ENCODE data around the gene ITGA11.

ITGA11 gene

GRCh38 chr15:68286256-68286655 is 145.7 kb downstream of the ITGA11 start:
- no peak for DNase-seq

- no peak for DNase-seq
Observed at GRCh38 chr15:68285259-68285980, 146.5 kb downstream of the ITGA11 start.

GRCh38 chr15:68284616-68285258 is 147.2 kb downstream of the ITGA11 start:
- DNase-seq = no peak

GRCh38 chr15:68283401-68283800 is 148.6 kb downstream of the ITGA11 start:
- DNase-seq = no peak

GRCh38 chr15:68281008-68281407 is 151.0 kb downstream of the ITGA11 start:
- DNase-seq = no peak

GRCh38 chr15:68279779-68280753 is 151.9 kb downstream of the ITGA11 start:
- DNase-seq = no peak

GRCh38 chr15:68278595-68279405 is 153.2 kb downstream of the ITGA11 start:
- DNase-seq = no peak

- no peak for DNase-seq
Observed at GRCh38 chr15:68278345-68278594, 153.7 kb downstream of the ITGA11 start.

GRCh38 chr15:68277603-68278344 is 154.2 kb downstream of the ITGA11 start, which contains the start of gene FEM1B:
Gene FEM1B, plus strand, starts transcription at chr15:68277745. Its CDS starts 673 bp downstream, at chr15:68278418.
- DNase-seq = peak; percentile 99

- peak; percentile 93 for DNase-seq
Observed at GRCh38 chr15:68277131-68277602, 154.8 kb downstream of the ITGA11 start.

- DNase-seq = no peak
Observed at GRCh38 chr15:68276668-68277067, 155.3 kb downstream of the ITGA11 start.

- DNase-seq = no peak
Observed at GRCh38 chr15:68275165-68275746, 156.7 kb downstream of the ITGA11 start.

- DNase-seq = no peak
Observed at GRCh38 chr15:68274201-68274848, 157.6 kb downstream of the ITGA11 start.

- no peak for DNase-seq
Observed at GRCh38 chr15:68272721-68273271, 159.2 kb downstream of the ITGA11 start.

- no peak for DNase-seq
Observed at GRCh38 chr15:68271854-68272471, 160.0 kb downstream of the ITGA11 start.

- no peak for DNase-seq
Observed at GRCh38 chr15:68268405-68268804, 163.6 kb downstream of the ITGA11 start.

GRCh38 chr15:68265674-68266073 is 166.3 kb downstream of the ITGA11 start:
- DNase-seq = no peak

GRCh38 chr15:68265081-68265480 is 166.9 kb downstream of the ITGA11 start:
- DNase-seq = no peak

GRCh38 chr15:68264282-68264681 is 167.7 kb downstream of the ITGA11 start:
- no peak for DNase-seq
